Stimulated activated CD8-positive, alpha-beta memory T cell treated with anti-CD3 and anti-CD28 coated beads, Interleukin-2, amount 100 ng/mL, for 1 hour (primary cell): Measurements from ENCODE around the gene PEX12.
"Not testable (repeated sequence)": the region's sequence is repeated elsewhere in the genome, so short reads cannot be mapped to it uniquely, and the experiment has no call there.

Experiments used
- DNase-seq, 2 donors: peaks; one replicate each; pipeline ENCODE4 v3.0.0-alpha.2; 2020; ENCODE audit warnings: low read depth in 2 of 2

The PEX12 gene

DNA sequence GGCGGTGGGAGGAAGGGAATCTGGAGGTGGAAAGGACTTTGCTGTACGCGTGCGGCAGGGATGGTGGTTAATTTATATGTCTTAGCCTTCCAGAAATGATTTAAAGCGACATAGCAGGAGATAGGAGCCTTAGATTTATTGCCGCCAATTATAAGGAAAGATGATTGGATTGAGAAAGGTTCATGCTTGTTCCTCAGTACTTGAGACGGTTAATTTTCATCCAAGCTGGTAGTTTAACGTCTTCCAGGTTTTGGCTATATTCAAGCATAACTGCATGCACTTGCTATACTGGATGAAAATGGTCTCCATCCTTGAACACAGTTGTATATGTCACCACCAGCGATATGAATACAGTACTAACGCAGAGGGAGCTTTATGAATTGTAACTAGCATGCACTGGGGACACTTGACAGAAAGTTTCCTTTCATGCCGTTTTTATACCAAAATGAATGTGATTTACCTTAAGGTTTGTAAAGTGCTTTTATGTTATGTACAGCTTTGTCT lies 610 bp upstream of the PEX12 start:
- no peak for DNase-seq

- no peak for DNase-seq
These were observed 558 bp downstream of the PEX12 start for GRCh38 chr17:35577830-35578196.

DNA sequence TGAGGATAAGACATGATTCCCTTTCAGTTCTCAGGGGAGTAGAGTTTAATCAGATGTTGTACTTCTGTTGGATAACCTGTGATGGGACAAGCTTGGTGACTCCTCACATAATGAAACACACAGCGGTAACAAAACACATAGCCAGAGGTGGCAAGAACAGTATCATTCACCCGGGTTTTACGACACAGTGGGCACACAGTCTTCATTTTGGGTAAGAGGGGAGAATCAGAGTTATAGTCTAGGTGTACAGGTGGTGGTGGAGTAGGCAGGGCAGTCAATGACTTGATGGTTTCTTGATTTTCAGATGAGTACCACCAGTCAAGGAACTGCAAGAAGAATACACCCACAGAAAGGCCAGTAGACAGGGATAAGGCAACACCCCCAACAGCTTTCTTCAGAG lies 2.6 kb downstream of the PEX12 start:
- DNase-seq: no peak

- DNase-seq: no peak
These were observed 9.0 kb downstream of the PEX12 start for GRCh38 chr17:35569405-35569804.

GRCh38 chr17:35568561-35568960 lies 9.8 kb downstream of the PEX12 start:
- DNase-seq: no peak

- no peak for DNase-seq
These were observed 11.4 kb downstream of the PEX12 start for GRCh38 chr17:35566968-35567367.

- not testable (repeated sequence) for DNase-seq
These were observed 15.2 kb downstream of the PEX12 start for GRCh38 chr17:35563181-35563580.

DNA sequence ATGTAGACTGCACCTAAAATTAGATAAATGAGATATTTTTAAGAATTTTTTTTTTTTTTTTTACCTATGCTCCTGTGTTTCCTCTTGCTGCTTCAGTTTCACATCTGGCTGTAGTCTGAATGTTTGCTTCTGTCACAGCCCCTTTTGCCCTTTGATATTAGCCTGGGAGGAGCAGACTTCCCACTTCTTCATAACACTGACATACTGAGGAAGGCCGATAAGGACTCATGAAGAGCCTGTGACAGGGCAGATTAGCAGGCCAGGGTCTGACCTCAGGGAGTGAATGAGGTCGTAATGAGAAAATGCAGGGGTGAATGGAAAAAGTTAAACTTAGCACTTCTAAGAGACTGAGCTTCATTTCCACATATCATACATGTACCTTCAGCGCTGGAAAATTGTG lies 17.7 kb downstream of the PEX12 start, which contains the start of gene SLFN14:
TSS of gene SLFN14 (minus strand) at position 117 of the 400 bp plus-strand sequence. CDS start 2,757 bp downstream, outside the sequence.
- no peak for DNase-seq

GRCh38 chr17:35559495-35560210 lies 18.7 kb downstream of the PEX12 start:
- no peak for DNase-seq

- DNase-seq: no peak
These were observed 21.0 kb downstream of the PEX12 start for GRCh38 chr17:35557353-35557752.

- DNase-seq: no peak
These were observed 22.7 kb downstream of the PEX12 start for GRCh38 chr17:35555691-35556090.

DNA sequence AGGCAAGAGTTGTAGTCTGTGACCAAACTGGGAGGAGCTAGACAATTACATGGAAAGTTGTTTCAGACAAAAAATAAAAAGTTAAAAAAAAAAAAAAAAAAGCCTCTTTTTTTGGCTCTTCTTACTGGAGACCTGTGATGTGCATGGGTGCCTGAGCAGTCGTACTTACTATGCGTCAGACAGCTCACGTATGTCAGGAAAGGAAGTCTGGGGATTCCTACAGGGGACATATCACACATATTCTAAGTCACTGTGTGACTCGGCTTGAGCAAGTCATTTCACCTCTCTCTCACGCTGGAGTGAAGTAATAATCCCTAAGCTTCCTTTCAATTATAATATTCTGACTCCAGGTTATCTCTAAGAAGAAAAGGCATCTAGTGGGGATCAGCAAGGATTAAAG lies 23.7 kb downstream of the PEX12 start:
- DNase-seq: no peak

DNA sequence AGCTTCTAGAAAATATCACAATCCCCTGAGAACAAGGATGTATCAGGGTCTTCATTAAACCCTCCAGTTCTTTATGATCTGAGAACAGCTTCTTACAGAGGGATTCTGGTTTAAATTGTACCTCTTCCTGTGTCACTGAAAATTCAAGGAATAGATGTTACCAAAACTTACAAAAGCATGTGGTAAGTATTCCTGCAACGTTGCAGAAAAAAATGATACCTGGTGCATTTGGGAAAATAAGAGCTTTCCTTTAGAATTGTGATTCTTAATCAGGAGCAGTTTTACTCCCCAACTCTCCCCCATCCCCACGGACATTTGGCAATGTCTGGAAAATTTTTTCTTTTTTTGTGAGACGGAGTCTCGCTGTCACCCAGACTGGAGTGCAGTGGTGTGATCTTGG lies 25.1 kb downstream of the PEX12 start:
- DNase-seq: no peak

DNA sequence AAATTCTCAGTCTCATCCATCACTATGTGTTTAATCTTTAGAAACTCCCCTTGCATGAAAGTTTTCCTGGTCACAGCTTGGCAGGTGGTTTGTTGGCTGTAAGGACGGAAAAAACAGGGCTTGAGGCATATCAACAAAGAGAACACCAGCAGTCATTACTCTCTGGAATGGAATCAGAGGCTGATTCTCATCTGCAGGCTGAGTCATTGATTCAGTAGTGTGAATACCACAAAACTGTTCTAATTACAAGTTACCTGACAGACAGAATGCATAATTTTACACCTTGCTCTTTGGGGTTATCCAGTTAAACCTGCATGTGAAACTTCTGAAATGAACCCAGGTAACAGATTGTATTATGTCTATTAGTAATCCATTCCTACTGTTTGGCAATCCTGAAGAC lies 29.4 kb downstream of the PEX12 start:
- no peak for DNase-seq

DNA sequence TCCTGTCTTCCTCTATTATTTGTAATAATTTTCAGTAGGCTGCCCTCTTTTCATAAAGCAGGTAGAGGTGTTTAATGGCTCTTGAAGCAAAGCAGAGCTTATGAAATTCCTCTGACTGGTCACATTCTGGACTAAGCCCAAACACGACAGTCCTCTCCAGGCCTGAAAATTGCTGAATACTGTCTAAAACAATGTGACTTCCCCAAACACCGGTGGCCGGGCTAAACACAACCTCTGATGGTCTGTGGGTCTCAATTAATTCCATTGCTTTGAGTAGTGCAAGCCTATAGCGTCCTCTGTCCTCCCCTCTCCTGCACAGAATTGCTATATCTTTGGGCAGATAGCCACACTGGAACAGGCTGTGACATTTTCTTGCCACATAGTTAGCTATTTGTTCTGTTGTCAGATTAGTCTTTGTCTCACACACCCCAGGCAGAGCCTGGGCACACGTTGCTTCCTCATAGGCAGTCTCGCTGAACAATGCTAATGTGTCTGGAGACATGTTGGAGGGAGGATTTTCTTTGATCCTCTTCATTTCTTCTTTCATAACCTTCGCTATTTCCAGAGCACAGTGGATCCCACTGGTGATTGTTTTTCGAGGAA lies 30.1 kb downstream of the PEX12 start:
- no peak for DNase-seq

GRCh38 chr17:35546487-35546886 lies 31.9 kb downstream of the PEX12 start:
- no peak for DNase-seq

- DNase-seq: no peak
These were observed 33.2 kb downstream of the PEX12 start for GRCh38 chr17:35545150-35545549.

- no peak for DNase-seq
These were observed 34.5 kb downstream of the PEX12 start for GRCh38 chr17:35543856-35544255.

DNA sequence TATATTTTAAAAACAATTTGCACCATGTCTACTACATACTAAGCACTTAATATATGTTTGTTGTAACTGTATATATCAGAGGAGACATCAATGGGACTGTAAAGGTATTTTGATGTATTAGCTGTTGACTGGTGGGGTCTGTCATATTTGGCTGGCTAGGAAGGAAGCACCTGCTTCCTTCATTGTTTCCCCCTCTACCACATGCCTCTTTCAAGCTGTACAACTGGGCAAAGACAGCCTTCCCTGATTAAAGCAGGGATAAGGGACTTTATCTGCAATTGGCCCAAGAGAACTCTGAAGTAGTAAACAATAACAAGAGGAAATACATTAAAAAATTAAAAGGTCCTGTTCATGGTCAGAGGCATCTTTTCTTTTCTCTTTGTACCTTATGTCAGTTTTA lies 35.4 kb downstream of the PEX12 start:
- no peak for DNase-seq

- no peak for DNase-seq
These were observed 36.9 kb downstream of the PEX12 start for GRCh38 chr17:35541434-35541833.

DNA sequence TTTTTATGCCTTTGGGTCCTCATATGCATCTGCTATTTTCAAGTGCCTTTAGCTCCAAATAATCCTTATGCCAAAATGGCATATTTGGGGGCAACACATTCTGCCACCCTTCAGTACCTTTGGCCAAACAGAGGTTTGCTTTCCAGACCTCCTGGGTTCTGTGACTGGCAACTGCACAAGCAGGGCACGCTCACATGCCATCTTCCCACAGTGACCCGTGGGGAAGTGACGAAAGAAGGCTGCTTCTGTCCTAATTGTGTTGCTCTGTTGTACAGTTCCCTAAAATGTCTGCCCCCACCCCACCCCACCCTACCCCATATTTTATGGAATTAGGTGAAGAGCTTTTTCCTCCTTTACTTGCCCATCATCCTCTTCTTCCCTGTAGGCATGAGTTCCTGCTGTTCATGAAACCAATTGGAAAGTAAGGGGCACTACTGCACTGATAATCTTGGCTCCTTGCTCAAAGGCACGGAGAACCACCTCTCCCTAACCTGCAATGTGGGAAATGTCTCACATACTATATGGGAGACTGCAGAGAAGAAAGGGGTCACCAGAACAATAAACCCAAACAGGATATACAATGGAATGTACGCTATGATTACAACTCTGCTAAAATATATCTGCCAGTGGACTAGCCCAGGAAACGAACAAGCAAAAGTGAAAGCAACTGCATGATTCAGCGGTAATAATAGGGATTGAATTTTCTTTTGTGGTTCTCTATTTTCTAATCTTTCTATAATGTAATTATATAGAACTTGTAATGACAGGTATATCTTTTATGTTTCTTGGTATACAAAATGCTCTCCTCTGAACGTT lies 37.6 kb downstream of the PEX12 start:
- no peak for DNase-seq

DNA sequence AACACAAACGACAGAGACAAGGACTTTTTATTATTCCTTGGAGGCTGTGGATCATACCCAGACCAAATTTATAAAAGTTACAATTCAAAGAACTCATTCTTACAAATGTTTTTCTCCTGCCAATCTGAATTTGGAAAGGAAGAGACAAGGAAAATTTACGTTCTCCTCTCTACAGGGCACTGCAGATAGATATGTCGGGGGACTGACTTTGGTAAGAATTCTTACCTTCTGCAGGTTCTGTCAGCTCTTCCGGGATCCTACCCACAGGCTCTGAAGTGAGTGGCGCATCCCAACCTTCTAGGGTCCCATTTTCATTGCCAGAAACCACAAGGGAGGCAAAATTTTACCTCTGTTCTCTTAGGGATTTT lies 38.7 kb downstream of the PEX12 start:
- DNase-seq: no peak
